Thyroid gland (tissue), 4 donors: ENCODE measurements around the gene ACTR5. TPM values are rescaled to one million over a fixed set of nuclear protein-coding genes. Genes with fewer than 3 reads are reported as not detected.

Experiments
- DNase-seq, 2 donors: peaks; one replicate each; pipeline ENCODE4 v3.0.0-alpha.2; 2019
- H3K27ac ChIP-seq, 3 donors: fragments of 200-600 bp; sonication (generic); 1 replicate in 2 of 3; 2 replicates in 1 of 3; pipeline ENCODE4 v1.5.1; 2016 to 2019; ENCODE audit warnings: mild to moderate bottlenecking in 1 of 3, moderate library complexity in 1 of 3
- H3K27me3 ChIP-seq: fragments of 200-600 bp; sonication (generic); one replicate; pipeline ENCODE4 v1.5.1; 2019
- H3K36me3 ChIP-seq, 2 donors: fragments of 200-600 bp; sonication (generic); one replicate each; pipeline ENCODE4 v1.5.1; 2016 to 2019
- H3K4me1 ChIP-seq, 2 donors: fragments of 200-600 bp; sonication (generic); one replicate each; pipeline ENCODE4 v1.5.1; 2017 to 2019
- H3K4me3 ChIP-seq, 3 donors: fragments of 200-600 bp; sonication (generic); replicated peaks in 1 of 3; 1 replicate in 2 of 3; 2 replicates in 1 of 3; pipeline ENCODE4 v1.5.1; 2016; ENCODE audit warnings: mild to moderate bottlenecking in 1 of 3
- H3K9me3 ChIP-seq: fragments of 200-600 bp; sonication (generic); one replicate; pipeline ENCODE4 v1.5.1; 2017
- POLR2A ChIP-seq, 2 donors: fragments of 450-650 bp; IDR thresholded peaks; one replicate each; pipeline ENCODE4 v1.6.1; 2017; ENCODE audit warnings: antibody characterized with exemption in 2 of 2, mild to moderate bottlenecking in 2 of 2, moderate library complexity in 1 of 2
- WGBS, 2 donors: methylation state at CpG; one replicate each; pipeline ENCODE4 v1.1.5; 2017; 5-methylcytosine and 5-hydroxymethylcytosine counted together
- intact Hi-C: fragments of 100-400 bp; cut with DNase I; formaldehyde crosslinking; loops from one replicate; pipeline ENCODE4 v1.15.1; 2023
- total RNA-seq, 4 donors: library from RNA; depleted of rRNA; stranded (reverse); fragments of >200 nt; gene quantifications; one replicate each; pipeline ENCODE4 v1.2.3, GENCODE V29; 2016
- TF ChIP-seq, protein P1 (sequence below), 6 experiments: fragments of 200-600 bp in 3 of 6; fragments of 450-650 bp in 3 of 6; sonication (generic) in 3 of 6; IDR thresholded peaks; one replicate each; pipeline ENCODE4 v1.5.1; 2016 to 2019; ENCODE audit warnings: antibody characterized with exemption in 6 of 6, mild to moderate bottlenecking in 2 of 6, inconsistent platforms in 1 of 6, moderate library complexity in 1 of 6

Gene ACTR5
- total RNA-seq, 4 donors from 2014 or later, result 6.9 to 14.4 (median 10.4) TPM

DNA sequence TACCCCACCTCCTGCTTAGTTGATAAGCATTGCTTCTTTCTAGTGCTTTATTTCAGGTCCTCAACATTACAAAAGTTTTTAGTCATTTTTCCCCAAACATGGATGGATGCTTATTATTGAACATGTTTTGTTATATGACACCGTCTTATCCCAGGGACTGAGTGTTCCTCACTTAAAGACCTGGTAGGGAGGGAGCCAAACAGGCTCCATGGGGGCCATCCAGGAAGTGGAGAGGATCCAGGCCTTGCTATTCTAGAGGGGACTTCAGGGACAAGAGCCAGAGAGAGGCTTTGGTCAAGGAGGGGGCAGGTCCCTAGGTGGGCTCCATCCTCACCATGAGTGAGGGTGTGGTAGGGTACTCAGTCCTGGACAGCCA is 16.5 kb upstream of the ACTR5 start:
- no peak for DNase-seq
- intact Hi-C loops, result no loop called here
- TF ChIP-seq, protein P1, sequence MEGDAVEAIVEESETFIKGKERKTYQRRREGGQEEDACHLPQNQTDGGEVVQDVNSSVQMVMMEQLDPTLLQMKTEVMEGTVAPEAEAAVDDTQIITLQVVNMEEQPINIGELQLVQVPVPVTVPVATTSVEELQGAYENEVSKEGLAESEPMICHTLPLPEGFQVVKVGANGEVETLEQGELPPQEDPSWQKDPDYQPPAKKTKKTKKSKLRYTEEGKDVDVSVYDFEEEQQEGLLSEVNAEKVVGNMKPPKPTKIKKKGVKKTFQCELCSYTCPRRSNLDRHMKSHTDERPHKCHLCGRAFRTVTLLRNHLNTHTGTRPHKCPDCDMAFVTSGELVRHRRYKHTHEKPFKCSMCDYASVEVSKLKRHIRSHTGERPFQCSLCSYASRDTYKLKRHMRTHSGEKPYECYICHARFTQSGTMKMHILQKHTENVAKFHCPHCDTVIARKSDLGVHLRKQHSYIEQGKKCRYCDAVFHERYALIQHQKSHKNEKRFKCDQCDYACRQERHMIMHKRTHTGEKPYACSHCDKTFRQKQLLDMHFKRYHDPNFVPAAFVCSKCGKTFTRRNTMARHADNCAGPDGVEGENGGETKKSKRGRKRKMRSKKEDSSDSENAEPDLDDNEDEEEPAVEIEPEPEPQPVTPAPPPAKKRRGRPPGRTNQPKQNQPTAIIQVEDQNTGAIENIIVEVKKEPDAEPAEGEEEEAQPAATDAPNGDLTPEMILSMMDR (IDR thresholded peaks at IDR 0.05), result no peak
- no peak for TF ChIP-seq POLR2A (IDR thresholded peaks at IDR 0.05)
- Histone ChIP-seq H3K36me3 (no peaks in the 10 kb centered on the region), H3K4me1 (peaks cover 8 to 39% of the 10 kb centered on the region in 2 donors), H3K27me3 (peaks cover 50% of the 10 kb centered on the region), H3K27ac (no peak overlapping the region), H3K4me3 (no peak overlapping the region), H3K9me3 (no peaks in the 10 kb centered on the region)
- WGBS, 2 donors, result 31 to 63% methylated on average over 1 of the region's 1 CpG

DNA sequence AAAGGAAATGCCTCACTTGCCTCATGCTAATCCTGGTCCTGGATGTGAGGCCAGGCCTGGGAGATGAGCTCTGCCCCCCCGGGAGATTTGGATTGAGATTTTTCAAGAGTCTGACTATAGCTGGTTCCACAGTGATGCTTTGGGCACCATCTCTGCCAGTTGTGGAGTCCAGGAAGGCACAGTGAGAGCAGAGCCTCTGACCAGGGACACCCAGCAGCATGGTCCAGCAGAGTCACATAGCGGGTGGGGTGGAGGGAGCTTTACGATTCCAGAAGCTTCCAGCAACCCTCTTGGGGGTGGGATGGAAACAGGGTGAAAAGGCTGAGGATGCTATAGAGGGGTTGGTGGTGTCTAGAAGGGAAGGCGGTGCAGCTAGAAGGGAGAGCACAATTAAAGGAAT is 15.3 kb upstream of the ACTR5 start:
- intact Hi-C loops, result no loop called here
- no peak for DNase-seq
- TF ChIP-seq, protein P1 (IDR thresholded peaks at IDR 0.05), result no peak
- no peak for TF ChIP-seq POLR2A (IDR thresholded peaks at IDR 0.05)
- Histone ChIP-seq H3K9me3 (no peaks in the 10 kb centered on the region), H3K27ac (no peak overlapping the region), H3K36me3 (no peaks in the 10 kb centered on the region), H3K4me1 (peaks cover 8 to 31% of the 10 kb centered on the region in 2 donors), H3K27me3 (peaks cover 40% of the 10 kb centered on the region), H3K4me3 (no peak overlapping the region)
- WGBS, 2 donors, result 73 to 86% methylated on average over 4 of the region's 4 CpGs

DNA sequence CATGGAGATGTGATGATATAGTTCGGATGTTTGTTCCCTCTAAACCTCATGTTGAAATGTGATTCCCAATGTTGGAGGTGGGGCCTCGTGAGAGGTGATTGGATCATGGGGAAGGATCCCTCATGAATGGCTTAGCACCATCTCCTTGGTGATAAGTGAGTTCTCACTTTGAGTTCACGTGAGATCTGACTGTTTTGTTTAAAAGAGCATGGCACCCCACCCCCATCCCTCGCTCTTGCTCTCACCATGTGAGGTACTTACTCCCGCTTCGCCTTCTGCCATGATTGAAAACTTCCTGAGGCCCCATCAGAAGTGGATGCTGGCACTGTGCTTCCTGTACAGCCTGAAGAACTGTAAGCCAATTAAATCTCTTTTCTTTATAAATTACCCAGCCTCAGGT is 13.1 kb upstream of the ACTR5 start:
- WGBS, 2 donors, result 45 to 52% methylated on average over 6 of the region's 6 CpGs
- no peak for TF ChIP-seq POLR2A (IDR thresholded peaks at IDR 0.05)
- TF ChIP-seq, protein P1 (IDR thresholded peaks at IDR 0.05), result no peak
- no peaks in the 10 kb centered on the region for H3K36me3 ChIP-seq
- H3K4me3 ChIP-seq, result no peak overlapping the region
- H3K27ac ChIP-seq, result no peak overlapping the region
- H3K9me3 ChIP-seq, result no peaks in the 10 kb centered on the region
- DNase-seq, result no peak
- peaks cover 23% of the 10 kb centered on the region for H3K27me3 ChIP-seq
- H3K4me1 ChIP-seq, result peaks cover 8 to 16% of the 10 kb centered on the region in 2 donors
- intact Hi-C loops, result loop anchor here (5.0 kb wide), 1 partner anchor 83 kb away; no protein-coding TSS in a partner anchor

DNA sequence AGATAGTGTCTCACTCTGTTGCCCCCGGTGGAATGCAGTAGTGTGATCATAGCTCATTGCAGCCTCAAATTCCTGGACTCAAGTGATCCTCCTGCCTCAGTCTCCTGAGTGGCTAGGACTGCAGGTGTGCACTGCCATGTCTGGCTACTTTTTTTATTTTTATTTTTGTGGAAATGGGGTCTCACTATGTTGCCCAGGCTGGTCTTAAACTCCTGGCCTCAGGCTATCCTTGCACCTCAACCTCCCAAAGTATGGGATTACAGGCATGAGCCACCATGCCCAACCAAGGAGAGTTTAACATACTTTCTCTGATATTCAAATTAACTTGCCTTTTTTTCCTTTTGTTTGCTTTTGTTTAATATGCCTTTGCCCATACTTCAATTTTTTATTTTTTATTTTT is 10.4 kb upstream of the ACTR5 start:
- Histone ChIP-seq H3K27ac (no peak overlapping the region), H3K36me3 (no peaks in the 10 kb centered on the region), H3K4me3 (no peak overlapping the region), H3K27me3 (peaks cover 6% of the 10 kb centered on the region), H3K9me3 (no peaks in the 10 kb centered on the region), H3K4me1 (no peaks in the 10 kb centered on the region)
- intact Hi-C loops, result loop anchor here (5.0 kb wide), 1 partner anchor 86 kb away; no protein-coding TSS in a partner anchor
- 69 to 83% methylated on average over 1 of the region's 1 CpG for WGBS, 2 donors
- TF ChIP-seq POLR2A (IDR thresholded peaks at IDR 0.05), result no peak
- TF ChIP-seq, protein P1 (IDR thresholded peaks at IDR 0.05), result no peak
- no peak for DNase-seq

DNA sequence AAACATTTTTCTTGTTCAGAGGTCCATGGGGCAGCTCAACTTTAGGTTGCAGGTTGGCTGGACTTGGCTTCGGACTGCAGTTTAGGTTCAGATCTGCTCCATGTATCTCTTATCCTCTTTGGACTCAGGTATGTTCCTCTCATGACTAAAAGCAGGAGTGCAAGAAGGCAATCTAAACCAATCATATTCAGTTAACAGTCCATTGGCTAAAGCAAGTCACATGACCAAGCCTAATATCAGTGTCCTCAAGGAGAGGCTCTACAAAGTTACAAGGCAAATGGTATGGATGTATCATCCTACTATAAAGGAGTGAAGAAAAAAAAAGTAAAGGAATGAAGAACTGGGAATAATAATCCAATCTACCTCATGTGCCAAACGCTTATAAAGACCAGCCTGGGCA is 2.5 kb upstream of the ACTR5 start:
- H3K36me3 ChIP-seq, result no peaks in the 10 kb centered on the region
- no peak overlapping the region for H3K27ac ChIP-seq
- 84 to 92% methylated on average over 2 of the region's 2 CpGs for WGBS, 2 donors
- DNase-seq, result no peak
- no peak overlapping the region for H3K4me3 ChIP-seq
- no peak for TF ChIP-seq POLR2A (IDR thresholded peaks at IDR 0.05)
- TF ChIP-seq, protein P1 (IDR thresholded peaks at IDR 0.05), result no peak
- no peaks in the 10 kb centered on the region for H3K9me3 ChIP-seq
- H3K27me3 ChIP-seq, result no peaks in the 10 kb centered on the region
- H3K4me1 ChIP-seq, result peaks cover 13% of the 10 kb centered on the region in 2 donors
- intact Hi-C loops, result no loop called here
